Stimulated activated CD4-positive, alpha-beta T cell treated with anti-CD3 and anti-CD28 coated beads, Interleukin-4, amount 100 ng/mL, for 4 hours (primary cell): ENCODE measurements around the gene EML1.
"Not testable (repeated sequence)": the region's sequence is repeated elsewhere in the genome, so short reads cannot be mapped to it uniquely, and the experiment has no call there.

Experiments used
- DNase-seq, 2 experiments: peaks; one replicate each; pipeline ENCODE4 v3.0.0-alpha.2; 2020

EML1 gene

DNA sequence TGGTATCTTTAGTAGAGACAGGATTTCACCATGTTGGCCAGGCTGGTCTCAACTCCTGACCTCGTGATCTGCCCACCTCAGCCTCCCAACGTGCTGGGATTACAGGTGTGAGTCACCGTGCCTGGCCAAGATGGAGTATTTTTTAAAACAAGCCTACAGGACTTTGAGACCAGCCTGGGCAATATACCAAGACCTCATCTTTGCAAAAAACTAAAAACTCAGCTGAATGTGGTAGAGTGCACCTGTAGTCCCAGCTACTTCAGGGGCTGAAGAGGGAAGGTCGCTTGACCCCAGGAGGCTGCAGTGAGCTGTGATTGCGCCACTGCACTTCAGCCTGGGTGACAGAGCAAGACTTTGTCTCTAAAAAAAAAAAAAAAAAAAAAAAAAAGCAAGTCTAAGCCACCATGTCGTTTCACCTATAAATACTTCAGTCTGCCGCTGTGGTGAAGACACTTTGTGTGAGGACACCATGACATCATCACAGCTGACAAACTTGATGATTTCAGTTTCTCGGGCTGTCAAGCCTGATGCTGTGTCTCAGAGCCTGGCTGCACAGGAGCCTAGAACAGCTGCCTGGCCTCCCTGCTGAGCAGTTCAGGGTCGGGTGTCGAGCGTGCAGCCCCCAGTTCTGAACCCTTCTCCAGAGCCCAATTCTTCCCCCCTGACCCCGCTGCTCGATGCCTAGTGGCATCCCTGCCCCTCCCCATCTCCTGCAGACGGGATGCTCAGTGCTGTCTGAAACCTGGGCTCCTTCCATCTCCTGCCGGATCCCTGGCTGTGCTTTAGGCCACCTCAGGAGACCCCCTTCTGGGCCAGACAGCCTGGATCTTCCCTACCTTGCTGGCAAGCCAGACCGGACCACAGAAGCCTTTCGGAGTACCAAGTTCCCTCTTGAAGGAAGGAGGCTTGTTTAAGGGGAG is 152.8 kb downstream of the EML1 start:
- DNase-seq, result no peak

DNA sequence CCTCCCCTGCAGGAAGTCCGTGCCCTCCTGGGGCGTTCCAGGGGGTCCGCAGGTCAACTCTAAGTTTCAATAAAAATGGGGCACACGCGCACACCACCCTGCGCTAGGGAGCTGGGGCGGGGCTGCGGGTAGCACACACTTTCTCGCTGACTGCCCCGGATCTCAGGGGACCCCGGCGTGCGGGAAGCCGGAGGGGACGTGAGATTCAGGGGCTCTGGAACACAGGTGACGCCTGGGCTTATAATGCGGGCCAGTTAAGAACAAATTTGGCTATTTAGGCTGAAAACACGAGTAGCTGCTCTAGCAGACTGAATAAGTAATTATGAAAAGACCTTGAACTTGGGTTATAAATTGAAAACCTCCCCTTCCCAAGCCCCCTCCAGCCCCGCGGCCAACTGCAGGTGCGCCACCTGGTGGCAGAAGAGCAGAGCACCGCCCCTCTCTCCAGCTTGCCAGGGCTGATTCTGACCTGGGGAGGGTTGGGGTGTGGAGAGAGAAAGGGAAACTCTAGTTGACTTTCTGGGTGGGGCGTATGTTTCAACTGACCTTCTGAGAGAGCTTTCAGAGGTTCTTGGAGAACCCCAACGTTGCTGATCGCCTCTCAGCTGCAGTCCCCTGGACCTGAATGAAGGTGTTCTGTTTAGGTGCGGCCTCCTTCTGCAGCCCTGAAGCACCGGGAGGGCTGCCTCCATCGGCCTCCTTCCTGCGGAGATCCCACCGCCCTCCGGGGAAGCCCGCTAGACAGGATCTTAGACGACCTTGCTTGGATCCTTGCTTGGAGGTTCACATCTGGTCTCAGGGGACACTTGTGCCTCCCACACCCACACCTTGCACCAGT is 153.7 kb downstream of the EML1 start:
- peak; percentile 39 to 54 for DNase-seq

DNA sequence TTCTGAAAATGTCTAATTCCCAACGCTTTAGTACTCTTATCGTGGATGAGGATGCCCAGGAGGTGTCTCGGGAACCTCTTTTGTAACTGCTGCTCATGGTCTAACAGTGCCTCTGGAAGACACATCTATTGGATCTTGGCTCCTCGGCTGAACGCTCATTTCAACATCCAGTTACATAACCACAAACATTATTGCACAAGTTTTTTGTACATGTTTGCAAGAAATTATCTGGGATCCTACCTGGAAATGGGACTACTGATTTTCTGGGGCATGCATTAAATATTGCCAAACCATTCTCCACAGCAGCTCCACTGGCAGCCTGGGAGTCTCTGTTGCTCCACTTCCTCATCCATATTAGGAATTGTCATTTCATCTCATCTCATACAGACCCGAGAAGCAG is 154.5 kb downstream of the EML1 start:
- no peak for DNase-seq

DNA sequence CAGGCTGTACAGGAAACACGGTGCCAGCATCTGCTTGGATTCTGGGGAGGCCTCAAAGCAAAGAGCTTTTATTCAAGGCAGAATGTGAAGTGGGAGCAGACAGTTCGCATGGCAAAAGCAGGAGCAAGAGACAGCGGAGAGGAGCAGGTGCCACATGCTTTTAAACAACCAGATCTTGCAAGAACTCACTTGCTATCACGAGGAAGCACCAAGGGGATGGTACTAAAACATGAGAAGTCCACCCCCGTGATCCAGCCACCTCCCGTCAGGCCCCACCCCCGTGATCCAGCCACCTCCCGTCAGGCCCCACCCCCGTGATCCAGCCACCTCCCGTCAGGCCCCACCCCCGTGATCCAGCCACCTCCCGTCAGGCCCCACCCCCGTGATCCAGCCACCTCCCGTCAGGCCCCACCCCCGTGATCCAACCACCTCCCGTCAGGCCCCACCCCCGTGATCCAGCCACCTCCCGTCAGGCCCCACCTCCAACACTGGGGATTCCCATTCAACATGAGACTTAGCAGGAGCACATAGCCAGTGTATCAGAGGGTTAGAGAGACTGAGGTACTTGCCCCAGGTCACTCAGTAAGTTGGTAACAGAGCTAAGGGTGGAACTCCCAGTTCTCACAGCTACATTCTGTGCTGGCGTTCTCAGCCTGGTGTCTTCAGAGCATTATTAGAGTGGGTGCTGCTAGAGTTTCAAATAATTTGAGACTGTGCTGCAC is 156.0 kb downstream of the EML1 start:
- DNase-seq, result not testable (repeated sequence)

DNA sequence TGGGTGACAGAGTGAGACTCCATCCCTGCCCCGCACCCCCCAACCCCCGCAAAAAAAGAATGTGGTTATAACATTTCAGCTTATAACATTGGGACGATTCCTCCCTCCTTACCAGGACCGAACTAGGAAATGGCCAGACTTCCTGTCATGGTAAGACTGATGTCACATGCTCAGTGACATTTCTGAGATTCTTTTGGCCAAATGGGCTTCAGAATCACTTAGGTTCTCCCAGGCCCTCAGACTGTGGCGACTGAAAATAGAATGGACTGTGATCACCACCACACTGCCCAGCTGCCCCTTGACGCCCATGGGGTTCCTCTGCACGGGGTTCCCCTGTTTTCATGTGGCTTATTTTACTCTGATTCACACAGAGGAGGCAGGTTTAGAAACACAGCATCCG is 157.0 kb downstream of the EML1 start:
- no peak for DNase-seq

DNA sequence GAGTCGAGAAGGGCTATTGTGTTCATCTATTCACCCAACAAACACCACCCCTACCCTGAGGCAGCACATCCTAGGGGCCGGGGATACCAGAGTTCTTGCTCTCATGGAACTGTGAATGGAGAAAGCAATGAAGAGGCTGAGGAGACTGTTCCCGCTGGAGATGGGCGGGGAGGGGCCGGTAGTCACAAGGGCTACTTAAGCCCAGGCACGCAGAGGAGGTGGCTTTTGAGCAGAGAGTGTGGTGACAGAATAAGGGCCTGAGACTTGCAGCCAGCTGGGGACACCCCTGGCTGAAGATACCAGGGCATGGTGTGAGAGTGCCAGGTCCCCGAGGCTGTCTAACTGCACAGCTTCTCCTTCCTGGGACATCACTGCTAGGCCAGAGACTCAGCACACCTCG is 157.9 kb downstream of the EML1 start:
- DNase-seq, result no peak

DNA sequence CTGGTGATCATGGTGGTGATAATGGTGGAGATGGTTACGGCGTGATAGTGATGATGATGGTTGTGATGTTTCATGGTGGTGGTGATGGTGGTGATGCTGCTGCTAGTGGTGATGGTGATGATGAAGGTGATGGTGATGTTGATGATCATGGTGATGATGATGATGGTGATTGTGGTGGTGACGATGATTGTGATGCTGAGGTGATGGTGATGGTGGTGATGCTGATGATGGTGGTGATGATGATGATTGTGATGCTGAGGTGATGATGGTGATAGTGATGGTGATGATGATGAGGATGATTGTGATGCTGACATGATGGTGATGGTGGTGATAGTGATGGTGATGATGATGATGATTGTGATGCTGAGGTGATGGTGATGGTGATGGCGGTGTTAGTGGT is 158.8 kb downstream of the EML1 start:
- no peak for DNase-seq

DNA sequence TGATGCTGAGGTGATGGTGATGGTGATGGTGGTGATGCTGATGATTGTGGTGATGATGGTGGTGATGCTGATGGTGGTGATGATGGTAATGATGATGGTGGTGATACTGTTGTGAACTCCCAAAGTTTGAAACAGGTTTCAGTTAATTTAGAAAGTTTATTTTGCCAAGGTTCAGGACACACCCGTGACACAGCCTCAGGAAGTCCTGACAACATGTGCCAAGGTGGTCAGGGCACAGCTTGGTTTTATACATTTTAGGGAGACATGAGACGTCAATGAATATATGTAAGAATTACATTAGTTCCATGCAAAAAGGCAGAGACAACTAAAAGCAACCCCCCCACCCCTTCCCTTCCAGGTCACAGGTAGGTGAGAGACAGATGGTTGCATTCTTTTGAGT is 159.2 kb downstream of the EML1 start:
- DNase-seq, result no peak

DNA sequence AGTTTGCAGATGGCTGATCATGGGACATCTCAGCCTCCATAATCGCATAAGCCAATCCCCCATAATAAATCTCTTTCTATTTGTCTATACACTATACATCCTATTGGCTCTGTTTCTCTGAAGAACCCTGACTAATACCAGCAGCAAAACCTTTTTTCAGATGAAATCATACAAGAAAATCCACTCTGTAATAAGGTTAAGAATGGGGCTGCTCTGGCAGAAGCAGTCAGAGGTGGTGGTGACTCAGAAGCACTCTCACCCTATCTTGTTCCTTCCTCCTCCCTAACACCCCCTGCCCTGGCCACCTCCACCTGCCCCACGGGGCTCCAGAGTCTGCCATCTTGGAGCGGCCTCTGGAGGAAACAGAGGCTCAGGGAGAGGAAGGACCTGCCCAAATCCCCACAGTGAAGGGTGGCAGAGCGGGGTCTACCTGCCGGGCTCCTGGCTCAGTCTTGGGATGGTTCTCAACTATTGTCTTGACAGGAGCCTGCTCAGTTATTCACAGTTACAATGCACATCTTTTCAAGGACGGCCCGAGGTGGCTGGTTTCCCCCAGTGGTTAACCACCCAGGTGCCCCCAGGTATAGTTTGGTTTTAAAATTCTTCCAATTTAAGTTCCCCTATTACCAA is 162.7 kb downstream of the EML1 start:
- no peak for DNase-seq

DNA sequence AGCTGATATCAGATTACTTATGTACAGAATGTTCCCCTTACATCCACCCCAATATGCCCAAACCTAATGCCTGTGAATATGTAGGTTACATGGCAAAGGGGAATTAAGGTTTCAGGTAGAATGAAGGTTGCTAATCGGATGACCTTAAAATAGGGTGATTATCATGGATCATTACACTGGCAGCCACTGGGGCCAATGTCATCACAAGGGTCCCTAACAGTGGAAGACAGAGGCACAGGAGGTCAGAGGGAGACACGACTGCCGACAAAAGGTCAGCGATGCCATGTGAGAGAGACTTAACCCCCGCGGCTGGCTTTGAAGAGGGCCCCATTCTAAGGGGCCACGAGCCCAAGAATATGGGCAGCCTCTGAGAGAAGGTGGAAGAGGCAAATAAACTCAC is 165.2 kb downstream of the EML1 start:
- DNase-seq, result no peak

DNA sequence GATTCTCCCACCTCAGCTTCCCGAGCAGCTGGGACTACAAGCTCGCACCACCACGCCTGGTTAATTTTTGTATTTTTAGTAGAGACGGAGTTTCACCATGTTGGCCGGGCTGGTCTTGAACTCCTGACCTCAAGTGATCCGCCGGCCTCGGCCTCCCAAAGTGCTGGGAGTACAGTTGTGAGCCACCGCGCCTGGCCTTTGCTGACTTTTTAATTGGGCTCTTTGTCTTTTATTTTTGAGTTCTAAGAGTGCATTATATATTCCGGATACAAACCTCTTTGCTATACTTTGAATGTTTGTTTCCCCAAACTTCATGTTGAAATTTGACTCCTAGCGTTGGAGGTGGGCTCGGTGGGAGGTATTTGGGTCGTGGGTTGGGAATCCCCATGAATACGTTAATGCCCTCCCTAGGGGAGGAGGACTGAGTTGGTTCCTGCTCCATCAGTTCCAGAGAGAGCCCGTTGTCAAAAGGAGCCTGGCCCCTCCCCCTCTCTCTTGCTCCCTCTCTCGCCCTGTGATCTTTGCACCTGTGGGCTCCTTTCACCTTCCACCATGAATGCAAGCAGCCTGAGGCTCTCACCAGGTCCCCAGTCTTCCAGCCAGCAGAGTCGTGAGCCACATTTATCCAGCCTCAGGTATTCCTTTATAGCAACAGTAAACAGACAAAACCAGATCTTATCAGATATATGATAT is 168.8 kb downstream of the EML1 start:
- no peak for DNase-seq

DNA sequence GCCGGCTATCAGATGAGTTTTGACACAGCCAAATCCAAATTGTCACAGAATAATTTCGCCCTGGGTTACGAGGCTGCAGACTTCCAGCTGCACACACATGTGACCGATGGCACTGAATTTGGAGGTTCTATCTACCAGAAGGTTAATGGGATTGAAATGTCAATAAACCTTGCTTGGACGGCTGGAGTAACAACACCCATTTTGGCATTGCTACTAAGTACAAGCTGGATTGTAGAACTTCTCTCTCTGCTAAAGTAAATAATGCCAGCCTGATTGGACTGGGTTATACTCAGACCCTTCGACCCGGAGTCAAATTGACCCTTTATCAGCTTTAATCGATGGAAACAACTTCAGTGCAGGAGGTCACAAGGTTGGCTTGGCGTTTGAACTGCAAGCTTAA is 171.8 kb downstream of the EML1 start:
- no peak for DNase-seq

DNA sequence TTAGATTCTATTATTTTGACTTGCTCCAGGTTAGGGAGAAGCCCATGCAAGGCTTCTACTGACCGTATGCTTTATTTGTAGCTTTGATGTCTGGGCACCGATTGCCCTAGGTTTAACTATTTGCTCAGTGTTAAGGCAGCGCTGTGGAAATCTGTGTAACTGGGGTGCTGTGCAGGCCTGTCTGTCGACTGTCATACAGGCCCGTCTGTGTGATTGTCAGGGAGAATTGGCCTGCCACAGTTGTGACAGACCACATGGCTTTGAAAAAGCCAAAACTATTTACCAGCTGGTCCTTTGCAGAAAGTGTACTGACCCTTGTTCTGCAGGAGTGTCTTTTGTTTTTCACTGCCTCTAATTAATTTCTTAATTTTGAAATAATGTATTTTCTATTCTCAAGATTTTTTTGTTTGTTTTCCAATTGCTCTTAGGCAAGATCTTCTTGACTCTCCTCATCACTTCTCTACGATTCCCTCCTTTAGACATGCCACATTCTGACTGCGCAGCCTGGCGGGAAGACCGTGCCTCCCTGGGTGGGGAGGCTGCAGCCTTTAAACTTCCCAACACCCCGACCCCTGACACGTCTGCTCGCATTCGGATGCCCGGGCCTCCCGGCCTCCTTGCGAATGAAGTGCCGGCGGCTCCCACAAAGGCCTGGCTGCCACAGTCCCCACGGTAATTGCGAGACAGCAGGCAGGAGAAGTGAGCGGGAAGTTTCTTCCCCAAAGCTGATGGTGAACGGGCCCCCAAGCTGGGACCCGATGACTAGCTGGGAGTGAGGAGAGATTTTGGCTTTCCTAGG is 173.0 kb downstream of the EML1 start:
- DNase-seq, result no peak

DNA sequence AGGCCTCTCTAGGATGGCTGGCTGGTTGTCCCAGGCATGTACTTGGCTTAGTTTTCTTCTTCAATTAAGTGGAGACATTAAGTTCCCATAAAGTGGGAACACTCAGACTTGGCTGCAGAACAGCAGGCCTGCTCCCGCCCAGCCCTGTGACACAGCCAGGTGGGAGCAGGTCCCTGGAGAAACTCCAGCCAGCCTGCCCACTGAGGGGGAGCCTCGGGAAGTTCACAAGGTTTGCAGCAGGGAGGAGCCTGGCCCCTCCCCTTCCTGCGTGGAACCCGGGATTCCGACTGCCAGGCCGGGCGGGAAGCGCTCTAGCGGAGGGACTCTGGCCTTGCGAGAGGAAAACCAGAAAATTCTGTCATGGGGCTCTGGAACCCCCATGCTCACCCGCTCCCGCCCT is 173.7 kb downstream of the EML1 start:
- no peak for DNase-seq

DNA sequence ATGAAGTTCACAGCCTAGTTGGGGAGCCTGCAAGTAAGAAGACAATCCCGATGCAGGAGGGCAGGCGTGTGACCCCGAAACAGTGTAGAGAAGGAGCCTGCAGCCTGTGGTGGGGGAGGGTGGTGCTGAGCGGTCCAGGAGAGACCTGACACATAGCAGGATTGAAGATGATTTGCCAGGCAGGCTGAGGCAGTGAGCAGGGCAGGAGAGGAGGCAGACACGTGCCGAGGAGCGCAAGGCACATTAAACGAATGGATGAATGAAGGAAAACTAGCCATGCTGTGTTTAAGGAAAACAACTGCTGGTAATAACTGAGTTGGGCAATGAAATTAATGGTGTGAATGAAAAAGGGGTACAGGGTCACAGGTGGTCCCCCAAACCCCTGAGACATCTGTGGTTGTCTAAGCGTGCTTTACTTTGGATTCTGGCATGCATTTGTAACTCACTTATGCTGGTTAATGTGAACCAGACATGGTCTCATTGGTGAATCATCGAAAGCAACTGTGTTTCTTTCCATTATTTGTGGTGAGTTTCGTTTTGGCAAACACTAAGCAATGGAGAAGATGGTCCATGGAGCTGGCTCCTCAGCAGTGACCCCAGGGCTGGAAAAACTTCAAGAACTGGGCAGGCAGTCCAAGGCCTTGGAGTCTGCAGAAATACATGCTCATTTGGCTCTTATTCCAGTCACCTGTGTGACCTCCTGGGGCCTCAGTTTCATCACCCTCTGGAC is 175.1 kb downstream of the EML1 start:
- no peak for DNase-seq

DNA sequence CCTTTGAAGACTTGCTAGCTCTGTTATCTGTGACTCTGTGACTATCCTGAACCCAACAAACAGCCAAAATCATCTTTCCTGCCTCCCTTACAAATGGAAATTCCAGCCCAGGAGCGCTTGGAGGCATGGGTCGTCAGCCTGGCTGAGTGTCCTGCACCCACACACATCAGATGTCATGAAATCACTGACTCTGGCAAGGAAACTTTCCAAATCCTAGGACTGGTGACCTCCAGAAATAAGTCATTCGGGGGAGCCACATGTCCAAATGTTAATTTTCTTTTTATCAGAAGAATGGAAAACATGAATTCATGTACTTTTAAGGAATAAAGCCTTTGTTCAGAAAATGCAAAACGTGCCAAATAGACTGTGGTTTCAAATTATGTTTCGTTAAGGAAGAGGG is 175.7 kb downstream of the EML1 start:
- DNase-seq, result no peak

DNA sequence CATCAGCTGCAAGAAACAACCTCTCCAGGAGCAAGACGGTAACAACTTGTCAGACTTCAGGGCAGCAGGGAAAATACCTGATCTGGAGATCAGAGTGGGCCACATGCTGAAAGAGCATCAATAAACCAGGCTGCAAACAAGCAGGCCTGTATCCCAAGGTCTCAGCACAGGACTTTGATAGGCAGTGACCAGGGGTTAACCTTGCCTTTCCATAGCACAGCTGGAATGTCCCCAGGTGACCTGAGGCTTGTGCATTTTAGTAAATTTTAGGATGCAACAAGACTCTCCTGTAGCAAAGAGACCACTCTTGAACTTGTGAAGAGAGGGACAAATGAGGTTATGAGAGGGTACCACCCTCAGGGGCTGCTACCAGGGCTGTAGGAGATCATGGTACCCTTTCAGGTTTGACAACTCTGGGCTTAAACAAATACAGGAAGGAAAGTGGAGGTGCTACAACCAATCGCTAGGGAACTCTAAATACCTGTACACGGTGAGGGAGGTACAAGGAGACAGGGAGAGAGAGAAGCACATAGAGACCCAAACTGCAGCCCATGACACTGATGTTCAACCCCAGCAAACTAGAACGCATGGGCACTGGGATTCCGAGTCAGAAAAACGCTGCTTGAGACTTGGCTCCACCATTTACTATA is 176.6 kb downstream of the EML1 start:
- DNase-seq, result no peak

DNA sequence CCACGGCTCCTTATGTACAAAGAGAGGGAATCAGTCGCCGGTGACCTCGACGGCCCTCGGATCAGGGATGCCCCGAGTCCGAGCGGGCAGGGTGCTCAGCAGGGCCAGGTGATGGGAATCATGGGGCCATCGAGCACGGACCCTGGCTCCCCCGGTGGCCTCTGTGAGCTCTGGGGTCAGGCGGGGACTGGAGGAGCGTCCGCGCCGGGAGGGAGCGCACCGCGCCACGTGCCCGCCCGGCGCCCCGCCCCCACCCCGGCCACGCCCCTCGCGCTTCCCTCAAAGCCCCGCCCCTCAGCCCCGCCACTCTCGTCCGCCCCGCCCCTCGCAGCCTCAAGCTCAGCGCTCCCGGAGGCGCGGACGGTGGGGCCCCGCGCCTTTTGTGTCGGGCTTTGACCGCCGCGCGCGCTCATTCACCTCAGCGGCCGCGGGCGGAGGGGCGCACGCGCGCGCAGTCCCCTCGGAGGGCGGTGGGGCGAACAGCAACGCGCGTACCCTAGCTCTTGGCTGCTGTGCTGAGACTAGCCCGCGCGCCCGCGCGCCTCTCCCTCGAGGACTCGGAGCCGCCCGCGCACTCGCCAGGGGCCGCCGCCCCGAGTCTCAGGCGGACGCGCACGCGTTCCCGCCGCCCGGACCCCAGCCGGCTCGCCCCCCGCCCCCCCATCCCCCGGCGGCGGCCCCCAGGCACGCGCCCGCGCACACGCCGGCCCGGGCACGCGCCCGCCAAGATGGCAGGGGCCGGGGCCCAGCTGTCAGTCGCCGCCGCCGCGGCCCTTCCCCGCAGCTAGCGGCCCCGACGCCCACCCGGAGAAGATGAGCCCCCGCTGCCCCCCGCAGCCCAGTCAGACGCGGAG is 178.1 kb downstream of the EML1 start:
- peak; percentile 79 to 88 for DNase-seq
